Right ventricle myocardium superior (tissue), 1 donor: ENCODE data around the gene HYLS1. TPM values are rescaled to one million over a fixed set of nuclear protein-coding genes. Genes with fewer than 3 reads are reported as not detected.
"Not testable (repeated sequence)": the region's sequence is repeated elsewhere in the genome, so short reads cannot be mapped to it uniquely, and the experiment has no call there.

Experiments used
- ATAC-seq: fragments of 200-7000 bp; cut with Tn5 transposase; one replicate; pipeline ENCODE4 v1.9.1; 2020; ENCODE audit warnings: mild to moderate bottlenecking; ENCODE audit not compliant: poor library complexity
- DNase-seq: peaks from one replicate; pipeline ENCODE4 v3.0.0-alpha.2; 2020
- intact Hi-C: fragments of 100-400 bp; cut with DNase I; formaldehyde crosslinking; loops from one replicate; pipeline ENCODE4 v1.11.2; 2022
- total RNA-seq: library from RNA; stranded (reverse); fragmentation: NEBNext Ultra II Directional; extraction: Animal tissue kit (Norgen Biotek cat#: 25700); gene quantifications from one replicate; pipeline ENCODE4 v1.2.1, GENCODE V29; 2021
- donor health status: DM: no; HTN: yes; CAD: no; lungs with severe emphysema.

The HYLS1 gene
- total RNA-seq, 1 donor from 2014 or later = 4.4 TPM

DNA sequence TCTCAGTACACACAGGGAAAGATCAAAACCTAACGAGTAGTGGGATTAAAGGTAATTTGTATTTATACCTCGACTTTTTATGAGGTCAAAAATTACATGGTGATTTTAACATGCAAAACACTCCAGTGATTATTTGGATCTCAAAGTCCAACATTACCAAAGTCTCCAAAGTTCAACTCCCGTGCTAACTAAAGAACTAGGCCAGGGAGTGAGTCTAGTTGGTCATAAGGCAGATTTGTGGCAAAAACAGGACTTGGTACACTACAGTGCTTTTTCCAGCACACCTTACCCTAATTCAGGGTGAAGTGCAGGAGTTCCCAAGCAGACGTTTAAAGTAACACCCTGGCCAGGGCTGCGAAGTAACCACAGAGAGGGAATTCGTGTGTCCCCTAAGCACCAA lies 14.4 kb downstream of the HYLS1 start:
- ATAC-seq (no peak), DNase-seq (no peak)
- intact Hi-C loops = no loop called here

DNA sequence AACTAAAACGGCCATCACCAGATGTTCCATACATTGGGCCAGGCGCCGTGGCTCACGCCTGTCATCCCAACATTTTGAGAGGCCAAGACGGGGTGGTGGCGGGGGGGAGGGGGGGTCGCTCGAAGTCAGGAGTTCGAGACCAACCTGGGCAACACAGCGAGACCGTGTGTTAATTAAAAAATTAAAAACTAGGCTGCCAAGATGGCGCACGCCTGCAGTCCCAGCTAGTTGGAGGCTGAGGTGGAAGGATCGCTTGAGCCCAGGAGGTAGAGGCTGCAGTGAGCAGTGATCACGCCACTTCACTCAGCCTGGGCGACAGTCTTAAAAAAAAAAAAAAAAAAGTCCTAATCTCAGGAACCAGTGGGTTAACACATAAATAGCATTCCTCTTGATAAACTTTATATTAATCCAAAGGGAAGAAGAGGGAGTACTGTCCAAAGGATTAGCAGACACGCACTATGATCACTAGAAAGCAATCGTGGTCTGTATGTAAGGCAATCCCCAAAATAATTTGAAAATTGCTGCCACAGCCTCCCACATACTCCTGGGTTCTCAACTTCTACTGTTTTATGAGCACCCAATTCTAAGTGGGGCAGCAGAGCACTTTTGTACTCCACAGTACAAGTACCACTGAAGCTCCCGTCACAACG lies 14.9 kb downstream of the HYLS1 start:
- ATAC-seq = no peak
- DNase-seq = no peak
- intact Hi-C loops = no loop called here

DNA sequence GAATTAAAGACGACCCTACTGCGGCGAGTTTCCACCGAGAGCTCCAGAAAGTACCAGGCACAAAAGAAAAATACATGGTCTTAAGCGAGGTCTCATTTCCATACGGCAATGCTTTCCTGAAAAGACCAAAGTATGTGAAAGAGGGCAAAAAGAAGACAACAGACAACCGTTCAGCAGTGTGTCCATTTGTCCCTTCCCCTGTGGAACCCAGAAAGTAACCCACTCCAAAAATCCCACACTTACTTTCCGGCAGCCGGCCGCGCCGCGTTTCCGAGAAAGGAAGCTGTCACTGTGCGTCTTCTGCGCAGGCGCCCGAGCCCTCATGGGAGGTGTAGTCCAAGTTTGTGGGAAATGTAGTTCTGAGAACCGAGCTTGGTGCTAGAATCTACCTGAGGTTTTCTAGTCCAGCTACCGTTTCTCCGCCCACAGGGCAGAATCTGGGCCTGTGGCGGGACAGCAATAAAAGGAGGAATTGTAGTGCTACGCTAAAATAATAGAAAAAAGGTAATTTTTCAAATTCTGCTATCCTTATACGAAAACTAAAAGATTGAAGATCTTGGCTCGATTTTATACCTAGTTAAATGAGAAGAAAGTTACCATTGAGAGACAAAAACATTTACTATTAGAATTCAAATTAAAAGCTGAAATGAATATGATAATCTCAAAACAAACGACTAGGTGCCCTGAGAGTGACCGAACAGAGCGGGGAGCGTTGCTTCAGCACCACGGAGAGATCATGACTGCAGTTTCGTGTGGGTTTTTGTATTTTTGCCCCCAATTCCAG lies 15.7 kb downstream of the HYLS1 start, which contains the start of gene PUS3:
Gene PUS3, minus strand, starts transcription at position 280 of the 784 bp plus-strand sequence. CDS start 6,922 bp downstream, outside the sequence.
- DNase-seq = peak; percentile 96
- intact Hi-C loops = no loop called here
- ATAC-seq = peak; percentile 98

DNA sequence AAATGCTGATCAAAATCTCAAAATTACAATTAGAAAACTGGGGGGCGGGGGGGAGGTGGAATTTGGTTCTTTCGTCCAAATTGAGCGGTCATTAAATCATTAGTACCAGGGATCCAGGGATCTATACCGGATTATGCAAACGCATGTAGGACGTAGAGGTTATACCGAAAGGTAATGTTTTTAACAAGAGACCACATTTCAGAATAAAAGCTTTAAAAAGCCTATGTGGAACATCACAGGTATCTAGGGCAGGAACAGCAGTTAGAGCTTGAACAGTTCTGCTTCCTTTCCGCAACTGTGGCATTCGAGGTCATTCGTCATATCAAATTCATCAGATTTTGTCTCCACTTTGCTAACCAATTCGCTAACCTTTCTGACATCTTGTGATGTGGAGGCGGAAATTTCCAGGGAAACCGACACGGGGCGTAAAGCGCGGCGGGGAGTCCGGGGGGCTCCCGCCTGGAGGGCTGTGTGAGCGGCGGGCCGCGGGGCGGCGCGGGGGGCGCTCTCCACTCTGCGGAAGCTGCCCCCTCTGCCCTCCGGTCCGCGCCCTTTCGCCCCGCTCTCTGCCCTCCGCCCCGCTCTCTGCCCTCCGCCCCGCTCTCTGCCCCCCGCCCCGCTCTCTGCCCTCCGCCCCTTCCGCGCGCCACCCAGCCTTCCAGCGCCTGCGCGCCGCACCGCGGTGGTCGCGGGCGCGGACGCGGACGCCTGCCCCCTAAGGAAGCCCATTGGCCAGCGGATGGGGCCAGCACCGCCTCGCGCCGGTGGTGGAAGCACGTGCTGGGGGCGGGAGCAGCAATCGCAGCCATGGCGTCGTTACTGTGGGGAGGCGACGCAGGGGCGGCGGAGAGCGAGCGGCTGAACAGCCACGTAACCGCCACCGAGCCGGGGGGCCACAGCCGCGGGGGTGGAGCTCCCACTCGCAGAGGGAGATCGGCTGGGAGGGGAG lies 16.5 kb downstream of the HYLS1 start, which contains the start of gene DDX25:
Gene DDX25, plus strand, starts transcription at position 798 of the 949 bp plus-strand sequence. Its CDS starts 10 bp downstream, at position 808.
- no peak for DNase-seq
- intact Hi-C loops = no loop called here
- ATAC-seq = no peak

DNA sequence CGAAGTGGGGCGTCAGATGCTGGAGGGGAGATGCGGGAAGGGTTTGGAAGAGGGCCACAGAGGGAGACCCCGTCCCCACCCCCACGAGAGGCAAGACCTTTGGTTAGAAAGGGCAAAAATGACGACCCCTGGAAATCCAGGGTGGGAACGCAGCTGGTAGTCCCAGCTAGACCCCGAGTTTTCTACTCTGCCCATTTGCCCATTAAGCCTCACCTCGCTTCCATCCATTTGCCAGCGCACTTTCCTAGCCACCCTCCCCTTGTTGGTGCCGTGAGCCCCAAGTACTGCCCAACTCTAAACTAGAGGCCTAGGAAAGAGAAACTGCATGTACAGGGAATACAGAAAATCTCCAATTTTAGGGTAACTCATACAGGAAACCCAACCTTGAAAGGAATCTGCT lies 17.2 kb downstream of the HYLS1 start:
- intact Hi-C loops = no loop called here
- DNase-seq = no peak
- ATAC-seq = no peak

DNA sequence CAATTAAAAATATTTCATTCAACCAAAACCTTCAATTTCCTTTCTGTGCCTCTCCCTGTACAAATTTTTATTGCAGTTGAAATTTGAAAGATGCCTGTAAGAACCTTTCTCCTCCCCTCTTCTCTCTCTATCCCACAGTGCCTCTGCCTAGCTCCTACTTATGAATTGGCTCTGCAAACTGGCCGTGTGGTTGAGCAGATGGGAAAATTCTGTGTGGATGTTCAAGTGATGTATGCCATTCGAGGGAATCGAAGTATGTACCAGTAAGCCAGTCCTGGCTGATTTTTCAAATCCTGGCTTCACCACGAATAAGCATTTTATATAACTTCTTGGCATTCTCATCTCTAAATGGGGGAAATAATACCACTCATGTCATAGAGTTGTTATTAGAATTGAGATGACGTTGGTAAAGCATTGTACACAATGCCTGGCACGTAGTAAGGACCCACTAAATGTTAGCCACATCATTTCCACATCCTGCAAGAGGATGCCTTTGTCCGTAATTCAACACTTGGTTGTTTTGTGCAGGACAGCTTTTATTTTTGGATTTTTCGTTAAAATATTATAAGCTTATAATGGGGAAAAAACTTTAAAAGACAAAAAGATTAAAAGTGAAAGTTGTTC lies 22.9 kb downstream of the HYLS1 start:
- DNase-seq (no peak), ATAC-seq (no peak)
- intact Hi-C loops = no loop called here

DNA sequence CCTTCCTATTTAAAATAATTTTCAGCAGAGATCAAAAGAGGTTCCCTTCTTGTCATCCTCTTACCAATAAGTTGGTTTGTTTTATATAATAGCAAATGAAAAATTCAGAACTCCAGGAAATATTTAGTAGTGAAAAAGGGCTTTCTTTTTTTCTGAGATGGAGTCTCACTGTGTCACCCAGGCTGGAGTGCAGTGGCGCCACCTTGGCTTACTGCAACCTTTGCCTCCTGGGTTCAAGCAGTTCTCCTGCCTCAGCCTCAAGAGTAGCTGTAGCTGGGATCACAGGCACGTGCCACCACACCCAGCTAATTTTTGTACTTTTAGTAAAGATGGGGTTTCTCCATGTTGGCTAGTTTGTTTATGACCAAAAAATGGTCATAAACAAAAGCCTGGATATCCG lies 27.1 kb downstream of the HYLS1 start:
- intact Hi-C loops, ATAC-seq, DNase-seq: not testable (repeated sequence)

DNA sequence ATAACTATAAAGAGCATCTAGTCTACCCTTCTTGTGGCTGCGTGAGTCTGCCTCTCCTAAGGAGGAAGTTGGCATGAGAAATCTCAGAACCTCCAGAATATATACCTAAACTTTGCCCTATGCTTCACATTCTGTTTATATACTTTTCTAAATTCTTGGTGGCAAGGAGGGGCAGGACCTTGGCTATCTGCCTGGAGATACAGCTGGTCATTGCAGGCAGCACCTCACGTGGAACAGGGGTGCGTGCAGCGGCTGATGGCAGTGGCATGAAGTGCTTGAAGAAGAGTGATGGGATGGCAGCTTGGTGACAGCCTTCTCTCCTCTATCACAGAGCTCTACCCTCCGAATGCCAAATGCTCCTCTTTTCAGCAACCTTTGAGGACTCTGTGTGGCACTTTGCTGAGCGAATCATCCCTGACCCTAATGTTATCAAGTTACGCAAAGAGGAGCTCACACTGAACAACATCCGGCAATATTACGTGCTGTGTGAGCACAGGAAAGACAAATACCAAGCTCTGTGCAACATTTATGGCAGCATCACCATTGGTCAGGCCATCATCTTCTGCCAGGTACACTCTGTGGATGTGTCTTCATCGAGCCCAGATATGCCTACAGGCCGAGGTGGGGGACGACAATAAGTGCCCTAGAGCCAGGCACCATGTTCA lies 29.3 kb downstream of the HYLS1 start:
- DNase-seq (no peak), ATAC-seq (no peak)
- intact Hi-C loops = no loop called here

DNA sequence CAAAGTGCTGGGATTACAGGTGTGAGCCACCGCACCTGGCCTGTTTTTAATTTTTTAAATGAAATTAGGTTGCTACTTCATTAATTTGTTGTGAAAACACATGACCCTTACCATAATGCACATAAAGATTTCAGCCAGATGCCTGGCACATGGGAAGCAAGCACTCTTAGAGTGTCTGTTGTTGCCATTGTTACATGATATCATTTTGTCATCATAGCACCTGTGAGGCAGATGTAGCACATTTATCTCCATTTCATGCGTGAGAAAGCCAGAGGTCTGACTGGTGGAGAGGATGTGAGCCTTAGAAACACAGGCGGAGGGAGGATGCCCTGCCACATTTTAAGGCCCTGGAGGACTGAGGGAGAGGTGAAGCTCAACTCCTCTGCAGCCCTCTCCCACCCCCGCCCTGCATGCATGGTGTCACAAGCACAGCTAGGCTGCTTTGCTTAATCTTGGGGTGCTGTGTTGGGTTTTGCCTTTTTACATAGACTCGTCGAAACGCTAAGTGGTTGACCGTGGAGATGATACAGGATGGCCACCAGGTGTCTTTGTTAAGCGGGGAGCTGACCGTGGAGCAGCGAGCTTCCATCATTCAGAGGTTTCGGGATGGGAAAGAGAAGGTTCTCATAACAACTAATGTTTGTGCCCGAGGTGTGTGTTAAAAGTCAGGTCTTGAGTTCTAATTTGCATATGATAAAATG lies 30.8 kb downstream of the HYLS1 start:
- intact Hi-C loops = no loop called here
- DNase-seq (no peak), ATAC-seq (no peak)

DNA sequence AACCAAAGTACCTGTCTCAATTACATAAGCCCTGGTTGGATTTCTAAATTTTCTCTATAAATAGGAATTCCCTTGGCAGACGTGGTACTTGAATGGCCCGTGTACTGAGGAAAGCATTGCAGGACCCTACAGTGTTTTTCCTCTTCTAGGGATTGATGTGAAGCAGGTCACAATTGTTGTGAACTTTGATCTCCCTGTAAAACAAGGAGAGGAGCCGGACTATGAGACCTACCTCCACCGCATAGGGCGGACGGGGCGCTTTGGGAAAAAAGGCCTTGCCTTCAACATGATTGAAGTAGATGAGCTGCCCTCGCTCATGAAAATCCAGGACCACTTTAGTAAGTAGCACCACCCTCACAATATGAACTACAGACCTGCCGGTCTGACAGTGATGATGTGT lies 33.6 kb downstream of the HYLS1 start:
- DNase-seq (no peak), ATAC-seq (no peak)
- intact Hi-C loops = no loop called here

DNA sequence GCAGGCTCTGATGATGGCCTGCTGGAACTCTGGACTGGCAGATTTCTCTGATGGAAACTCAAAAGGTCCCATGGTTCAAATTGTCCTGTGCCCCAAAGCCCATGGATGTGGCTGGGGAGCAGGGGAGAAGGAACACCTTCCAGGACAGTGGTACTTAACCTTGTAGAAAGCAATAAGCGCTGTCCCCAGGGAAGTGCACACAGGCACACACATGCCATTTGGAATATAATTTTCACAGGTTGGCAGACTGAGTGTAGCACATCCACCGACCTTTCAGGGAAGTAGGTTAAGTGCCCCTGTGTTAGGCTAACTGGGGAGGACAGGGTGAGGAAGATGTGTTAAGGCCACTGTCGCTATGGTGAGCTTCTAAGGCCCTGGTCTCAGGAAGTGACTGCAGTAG lies 34.7 kb downstream of the HYLS1 start:
- no peak for DNase-seq
- intact Hi-C loops = no loop called here
- ATAC-seq = no peak

DNA sequence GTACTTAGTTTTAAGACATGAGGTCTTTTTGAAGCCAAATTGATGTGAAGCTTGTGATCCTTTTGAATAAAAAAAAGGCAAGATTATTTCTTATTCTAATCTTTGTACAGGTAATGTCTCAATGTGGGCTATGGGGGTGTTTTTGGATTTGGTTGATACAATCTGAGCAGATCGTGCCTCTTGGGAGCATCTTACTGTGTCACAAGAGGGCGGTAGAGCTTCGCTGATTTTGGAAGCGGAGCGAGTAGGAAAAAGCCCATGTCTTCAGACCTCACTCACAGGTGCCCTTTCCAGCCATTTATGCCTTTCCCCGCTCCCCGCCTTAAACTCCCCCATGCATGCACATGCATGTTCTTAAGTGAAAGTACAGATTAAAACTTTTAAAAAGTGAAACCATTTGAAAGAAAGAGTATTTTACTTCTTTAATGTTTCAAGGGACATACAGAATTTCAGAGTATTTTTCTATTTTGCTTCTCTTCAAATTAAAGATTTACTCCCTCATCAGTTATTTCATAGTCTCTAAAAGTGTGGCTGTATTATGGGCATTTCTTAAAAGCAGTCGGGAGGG lies 35.6 kb downstream of the HYLS1 start:
- DNase-seq = peak; percentile 66
- intact Hi-C loops = no loop called here
- peak; percentile 89 for ATAC-seq

DNA sequence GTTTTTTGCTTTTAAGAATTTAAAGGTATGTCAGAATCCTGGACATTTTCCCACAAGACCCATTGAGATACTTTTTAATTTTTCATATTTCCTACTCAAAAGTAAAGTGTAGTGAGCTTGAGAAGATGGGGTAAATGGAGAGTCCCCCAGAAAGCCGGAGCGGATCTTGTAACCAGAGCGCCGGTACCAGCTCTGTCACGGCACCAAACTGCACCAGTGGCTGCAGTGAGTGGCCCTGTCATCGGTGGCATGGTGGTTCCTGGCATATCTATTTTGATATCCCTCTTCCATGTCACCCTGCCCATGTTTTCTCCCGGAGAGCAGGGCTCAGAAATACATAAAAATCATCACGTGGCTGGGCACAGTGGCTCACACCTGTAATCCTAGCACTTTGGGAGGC lies 36.2 kb downstream of the HYLS1 start:
- DNase-seq (no peak), ATAC-seq (no peak)
- intact Hi-C loops = loop anchor here (2.0 kb wide), 1 partner anchor 269 kb away; no protein-coding TSS in a partner anchor

DNA sequence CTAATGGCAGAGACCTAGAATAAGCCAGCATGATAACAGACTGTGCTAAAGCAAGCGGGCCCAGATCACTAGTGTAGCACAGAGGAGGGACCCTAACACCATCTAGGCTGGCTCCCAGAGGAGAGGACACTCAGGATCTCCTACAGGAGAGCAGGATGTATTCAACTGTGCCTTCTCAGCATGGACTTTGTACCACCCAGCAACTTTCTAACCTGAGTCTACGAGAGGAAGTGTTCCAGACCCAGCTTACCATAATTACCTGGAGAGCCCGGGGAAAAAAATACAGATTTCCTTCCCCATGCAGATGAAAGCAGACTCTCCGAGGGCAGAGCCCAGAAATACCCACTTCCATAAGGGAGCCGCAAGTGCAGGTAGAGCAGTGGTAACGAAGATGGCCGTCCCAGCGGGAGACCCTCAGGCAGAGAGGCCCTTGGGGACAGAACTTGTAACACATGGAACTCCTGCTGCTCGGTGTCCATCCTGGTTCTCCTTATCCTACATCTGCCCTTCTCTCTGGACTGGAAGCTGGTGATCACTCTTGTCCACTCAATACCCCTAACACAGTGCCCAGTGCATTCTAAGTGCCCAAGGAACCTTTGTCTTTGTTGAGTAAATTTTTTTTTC lies 37.0 kb downstream of the HYLS1 start:
- DNase-seq = no peak
- ATAC-seq = no peak
- intact Hi-C loops = loop anchor here (2.0 kb wide), 1 partner anchor 268 kb away; no protein-coding TSS in a partner anchor

DNA sequence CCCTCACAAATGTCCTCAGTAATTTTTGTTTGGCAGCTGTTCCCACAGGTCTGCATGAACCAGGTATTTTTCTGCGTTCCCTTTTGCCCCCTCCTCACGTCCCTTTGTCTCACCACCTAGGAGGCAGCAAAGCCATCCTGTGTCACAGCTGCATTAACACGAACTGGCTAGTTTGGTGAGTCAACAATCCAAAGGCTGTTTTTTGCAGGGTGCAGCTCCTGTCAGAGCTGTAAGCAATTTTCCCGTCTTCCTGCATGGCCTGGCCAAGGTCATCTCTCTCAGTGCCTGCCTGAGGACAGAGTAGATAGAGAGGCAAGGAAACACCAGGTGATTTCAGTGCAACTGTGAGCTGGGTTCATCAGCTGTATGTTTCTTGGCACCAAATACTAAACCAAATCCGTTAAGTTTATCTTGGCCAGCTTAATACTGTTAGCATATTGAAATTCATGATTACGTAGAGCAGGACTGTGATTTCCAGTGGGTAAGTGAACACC lies 37.8 kb downstream of the HYLS1 start:
- intact Hi-C loops = loop anchor here (2.0 kb wide), 1 partner anchor 268 kb away; no protein-coding TSS in a partner anchor
- ATAC-seq (no peak), DNase-seq (no peak)

DNA sequence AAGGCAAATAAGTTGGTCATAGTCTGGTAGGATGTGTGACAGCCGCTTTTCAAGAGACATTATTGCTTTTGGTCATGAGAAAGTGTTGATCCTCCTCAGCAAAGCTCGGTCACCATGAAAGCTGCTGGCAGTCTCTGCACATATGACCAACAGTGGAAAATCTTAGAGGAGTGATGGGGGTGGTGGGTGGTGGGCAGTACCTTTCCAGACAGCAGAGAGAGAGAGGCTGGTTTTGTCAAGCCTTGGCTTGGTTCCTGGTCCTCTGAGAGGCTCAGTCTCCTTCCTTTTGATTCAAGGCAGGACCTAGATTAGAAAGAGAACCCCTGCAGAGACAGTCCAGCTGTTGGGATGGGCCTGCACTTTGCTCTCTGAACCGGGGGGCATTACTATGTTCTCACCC lies 38.3 kb downstream of the HYLS1 start:
- intact Hi-C loops = loop anchor here (2.0 kb wide), 1 partner anchor 267 kb away; no protein-coding TSS in a partner anchor
- no peak for ATAC-seq

More for the DNA sequence above, 38.3 kb downstream of the HYLS1 start:
- DNase-seq = no peak
